ENCODE data around the gene TK1. TPM values are rescaled to one million over a fixed set of nuclear protein-coding genes. Genes with fewer than 3 reads are reported as not detected.

Gene TK1
- total RNA-seq, 1 donor from 2014 or later: 6.6 TPM

- H3K27me3 ChIP-seq (ENCODE audit: low read depth): peaks cover 21% of the 10 kb centered on the region
- H3K27ac ChIP-seq: no peak overlapping the region
- DNase-seq: no peak
These were observed 40.6 kb upstream of the TK1 start for GRCh38 chr17:78227455-78227916.

GRCh38 chr17:78226759-78227454 lies 40.1 kb upstream of the TK1 start:
- intact Hi-C loops (cut with DNase I): no loop called here
- Histone ChIP-seq H3K4me1 (peaks cover 23% of the 10 kb centered on the region), H3K36me3 (no peaks in the 10 kb centered on the region), H3K9me3 (no peaks in the 10 kb centered on the region), H3K4me3 (no peak overlapping the region), H3K27me3 (ENCODE audit: low read depth) (peaks cover 15% of the 10 kb centered on the region), H3K27ac (no peak overlapping the region)
- no peak for DNase-seq
- peak; percentile 16 to 22 for ATAC-seq
- TF ChIP-seq CTCF (IDR thresholded peaks at IDR 0.05): no peak

More at GRCh38 chr17:78227455-78227916, 40.6 kb upstream of the TK1 start:
- Histone ChIP-seq H3K4me1 (peaks cover 23% of the 10 kb centered on the region), H3K36me3 (no peaks in the 10 kb centered on the region), H3K4me3 (no peak overlapping the region), H3K9me3 (no peaks in the 10 kb centered on the region)
- no peak for ATAC-seq
- intact Hi-C loops (cut with DNase I): no loop called here
- TF ChIP-seq CTCF (IDR thresholded peaks at IDR 0.05): no peak

GRCh38 chr17:78226055-78226758 lies 39.4 kb upstream of the TK1 start:
- H3K36me3 ChIP-seq: no peaks in the 10 kb centered on the region
- intact Hi-C loops (cut with DNase I): no loop called here
- ATAC-seq (no peak), DNase-seq (no peak)
- no peaks in the 10 kb centered on the region for H3K9me3 ChIP-seq
- H3K27ac ChIP-seq: no peak overlapping the region
- TF ChIP-seq CTCF (IDR thresholded peaks at IDR 0.05): no peak
- H3K4me1 ChIP-seq: peaks cover 23% of the 10 kb centered on the region
- peaks cover 9% of the 10 kb centered on the region for H3K27me3 ChIP-seq (ENCODE audit: low read depth)
- H3K4me3 ChIP-seq: no peak overlapping the region

GRCh38 chr17:78225088-78225865 lies 38.4 kb upstream of the TK1 start:
- DNase-seq (no peak), ATAC-seq (no peak)
- intact Hi-C loops (cut with DNase I): no loop called here
- TF ChIP-seq CTCF (IDR thresholded peaks at IDR 0.05): no peak
- peaks cover 23% of the 10 kb centered on the region for H3K4me1 ChIP-seq
- no peaks in the 10 kb centered on the region for H3K36me3 ChIP-seq
- no peak overlapping the region for H3K4me3 ChIP-seq
- no peaks in the 10 kb centered on the region for H3K9me3 ChIP-seq
- H3K27me3 ChIP-seq (ENCODE audit: low read depth): peaks cover under 1% of the 10 kb centered on the region
- H3K27ac ChIP-seq: no peak overlapping the region

- peaks cover 23% of the 10 kb centered on the region for H3K4me1 ChIP-seq
- no peak for TF ChIP-seq CTCF (IDR thresholded peaks at IDR 0.05)
- H3K9me3 ChIP-seq: no peaks in the 10 kb centered on the region
- no peak for DNase-seq
- ATAC-seq: no peak
- H3K27me3 ChIP-seq (ENCODE audit: low read depth): no peaks in the 10 kb centered on the region
- intact Hi-C loops (cut with DNase I): no loop called here
- H3K4me3 ChIP-seq: no peak overlapping the region
- no peaks in the 10 kb centered on the region for H3K36me3 ChIP-seq
- H3K27ac ChIP-seq: peak overlapping the region; percentile 31
These were observed 37.6 kb upstream of the TK1 start for GRCh38 chr17:78224231-78225087.
